Vagina (tissue), 2 donors: ENCODE data around the gene RFFL. TPM values are rescaled to one million over a fixed set of nuclear protein-coding genes. Genes with fewer than 3 reads are reported as not detected.
"Not testable (repeated sequence)": the region's sequence is repeated elsewhere in the genome, so short reads cannot be mapped to it uniquely, and the experiment has no call there.

Experiments
- DNase-seq, 2 donors: peaks; one replicate each; pipeline ENCODE4 v3.0.0-alpha.2; 2017; ENCODE audit errors: extremely low spot score in 2 of 2
- H3K27ac ChIP-seq: fragments of 200-600 bp; sonication (generic); one replicate; pipeline ENCODE4 v1.5.1; 2019
- H3K27me3 ChIP-seq: fragments of 200-600 bp; sonication (generic); one replicate; pipeline ENCODE4 v1.5.1; 2019
- H3K36me3 ChIP-seq, 2 donors: fragments of 200-600 bp; sonication (generic); one replicate each; pipeline ENCODE4 v1.5.1; 2017 to 2019
- H3K4me1 ChIP-seq: fragments of 200-600 bp; sonication (generic); one replicate; pipeline ENCODE4 v1.5.1; 2019
- H3K4me3 ChIP-seq, 2 donors: fragments of 200-600 bp; sonication (generic); 1 replicate in 1 of 2; 2 replicates in 1 of 2; pipeline ENCODE4 v1.5.1; 2016 to 2019
- H3K9me3 ChIP-seq: fragments of 200-600 bp; sonication (generic); one replicate; pipeline ENCODE4 v1.5.1; 2019
- POLR2A ChIP-seq, 2 donors: fragments of 450-650 bp; IDR thresholded peaks; one replicate each; pipeline ENCODE4 v1.6.1; 2017; ENCODE audit warnings: antibody characterized with exemption in 2 of 2, mild to moderate bottlenecking in 2 of 2, moderate library complexity in 2 of 2
- POLR2AphosphoS5 ChIP-seq, 2 donors: sonication (generic); formaldehyde crosslinking; IDR thresholded peaks; one replicate each; pipeline ENCODE4 v1.9.0; 2017; ENCODE audit warnings: antibody characterized with exemption in 2 of 2, mild to moderate bottlenecking in 2 of 2, low read depth in 1 of 2; ENCODE audit not compliant: insufficient read depth in 1 of 2
- intact Hi-C: fragments of 100-400 bp; cut with DNase I; formaldehyde crosslinking; loops from one replicate; pipeline ENCODE4 v1.15.1; 2023
- total RNA-seq: library from RNA; depleted of rRNA; stranded (reverse); fragments of >200 nt; gene quantifications from one replicate; pipeline ENCODE4 v1.2.3, GENCODE V29; 2016
- TF ChIP-seq, protein P1 (sequence below), 3 experiments: fragments of 450-650 bp in 2 of 3; fragments of 200-600 bp in 1 of 3; sonication (generic) in 1 of 3; IDR thresholded peaks; one replicate each; pipeline ENCODE4 v1.5.1; 2017 to 2019; ENCODE audit warnings: antibody characterized with exemption in 3 of 3, mild to moderate bottlenecking in 2 of 3, moderate library complexity in 2 of 3

Gene RFFL, protein sequence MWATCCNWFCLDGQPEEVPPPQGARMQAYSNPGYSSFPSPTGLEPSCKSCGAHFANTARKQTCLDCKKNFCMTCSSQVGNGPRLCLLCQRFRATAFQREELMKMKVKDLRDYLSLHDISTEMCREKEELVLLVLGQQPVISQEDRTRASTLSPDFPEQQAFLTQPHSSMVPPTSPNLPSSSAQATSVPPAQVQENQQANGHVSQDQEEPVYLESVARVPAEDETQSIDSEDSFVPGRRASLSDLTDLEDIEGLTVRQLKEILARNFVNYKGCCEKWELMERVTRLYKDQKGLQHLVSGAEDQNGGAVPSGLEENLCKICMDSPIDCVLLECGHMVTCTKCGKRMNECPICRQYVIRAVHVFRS
- 25.3 TPM for total RNA-seq

DNA sequence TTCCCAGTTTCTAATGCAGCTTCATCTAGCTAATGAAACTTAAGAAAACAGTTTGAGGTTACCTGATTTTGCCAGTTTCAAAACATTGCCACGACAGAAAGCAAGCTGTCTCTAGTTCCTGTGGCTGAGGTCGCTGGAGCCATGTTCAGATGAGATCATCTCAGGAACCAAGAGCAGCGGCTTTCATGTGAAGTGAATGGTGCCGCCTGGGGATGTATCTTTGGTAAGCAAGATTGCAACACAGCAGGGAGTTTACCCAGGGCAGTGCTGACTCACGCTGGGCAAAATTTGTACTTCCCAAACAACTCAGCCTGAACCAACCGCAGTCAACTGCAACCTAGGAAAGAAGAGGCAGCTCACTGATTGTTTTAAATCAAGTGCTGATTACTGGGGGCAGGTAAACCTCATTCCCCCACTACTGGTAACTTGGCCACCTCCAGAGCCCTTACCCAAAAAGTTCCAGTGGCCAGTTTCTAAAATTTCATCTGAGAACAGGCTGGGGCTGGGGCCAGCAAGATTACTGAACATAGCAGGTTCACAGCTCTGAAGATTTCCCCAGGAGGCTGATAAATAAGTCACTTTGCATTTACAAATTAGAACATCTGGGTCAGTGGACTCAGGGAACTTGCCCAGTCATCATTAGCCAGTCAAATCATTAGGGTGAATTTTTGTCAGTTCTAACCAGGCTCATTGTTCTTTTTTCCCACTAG, at the start of gene RFFL:
Gene RFFL (minus strand): TSS at position 194 of the 710 bp plus-strand sequence. CDS start 37,154 bp downstream, outside the sequence.
- TF ChIP-seq POLR2AphosphoS5 (IDR thresholded peaks at IDR 0.05; ENCODE audit: insufficient read depth in 1 of 2, low read depth in 1 of 2) (peak; percentile 44 to 91), POLR2A (IDR thresholded peaks at IDR 0.05) (no peak)
- TF ChIP-seq, protein P1, sequence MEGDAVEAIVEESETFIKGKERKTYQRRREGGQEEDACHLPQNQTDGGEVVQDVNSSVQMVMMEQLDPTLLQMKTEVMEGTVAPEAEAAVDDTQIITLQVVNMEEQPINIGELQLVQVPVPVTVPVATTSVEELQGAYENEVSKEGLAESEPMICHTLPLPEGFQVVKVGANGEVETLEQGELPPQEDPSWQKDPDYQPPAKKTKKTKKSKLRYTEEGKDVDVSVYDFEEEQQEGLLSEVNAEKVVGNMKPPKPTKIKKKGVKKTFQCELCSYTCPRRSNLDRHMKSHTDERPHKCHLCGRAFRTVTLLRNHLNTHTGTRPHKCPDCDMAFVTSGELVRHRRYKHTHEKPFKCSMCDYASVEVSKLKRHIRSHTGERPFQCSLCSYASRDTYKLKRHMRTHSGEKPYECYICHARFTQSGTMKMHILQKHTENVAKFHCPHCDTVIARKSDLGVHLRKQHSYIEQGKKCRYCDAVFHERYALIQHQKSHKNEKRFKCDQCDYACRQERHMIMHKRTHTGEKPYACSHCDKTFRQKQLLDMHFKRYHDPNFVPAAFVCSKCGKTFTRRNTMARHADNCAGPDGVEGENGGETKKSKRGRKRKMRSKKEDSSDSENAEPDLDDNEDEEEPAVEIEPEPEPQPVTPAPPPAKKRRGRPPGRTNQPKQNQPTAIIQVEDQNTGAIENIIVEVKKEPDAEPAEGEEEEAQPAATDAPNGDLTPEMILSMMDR (IDR thresholded peaks at IDR 0.05), result peak in 1 of 3 experiments; percentile 16
- Histone ChIP-seq H3K36me3 (no peaks in the 10 kb centered on the region), H3K27ac (peak within 1 kb of the TSS; percentile 88), H3K27me3 (no peaks in the 10 kb centered on the region), H3K9me3 (no peaks in the 10 kb centered on the region), H3K4me3 (peak within 1 kb of the TSS; percentile 17 to 27), H3K4me1 (peaks cover 25% of the 10 kb centered on the region)
- intact Hi-C loops, result no loop called here
- peak; percentile 97 to 98 for DNase-seq

DNA sequence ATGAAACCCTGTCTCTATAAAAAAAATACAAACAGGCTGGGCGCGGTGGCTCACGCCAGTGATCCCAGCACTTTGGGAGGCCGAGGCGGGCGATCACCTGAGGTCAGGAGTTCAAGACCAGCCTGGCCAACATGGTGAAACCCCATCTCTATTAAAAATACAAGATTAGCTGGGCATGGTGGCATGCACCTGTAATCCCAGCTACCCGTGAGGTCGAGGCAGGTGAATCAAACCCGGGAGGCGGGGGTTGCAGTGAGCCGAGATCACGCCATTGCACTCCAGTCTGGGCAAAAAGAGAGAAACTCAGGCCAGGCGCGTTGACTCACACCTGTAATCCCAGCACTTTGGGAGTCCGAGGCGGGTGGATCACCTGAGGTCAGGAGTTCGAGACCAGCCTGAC, 47.3 kb upstream of the RFFL start:
- H3K4me3 ChIP-seq, H3K27ac ChIP-seq, DNase-seq, H3K9me3 ChIP-seq, H3K4me1 ChIP-seq, H3K36me3 ChIP-seq, H3K27me3 ChIP-seq: not testable (repeated sequence)
- intact Hi-C loops, result loop anchor here (10.0 kb wide), 1 partner anchor 566 kb away; no protein-coding TSS in a partner anchor

DNA sequence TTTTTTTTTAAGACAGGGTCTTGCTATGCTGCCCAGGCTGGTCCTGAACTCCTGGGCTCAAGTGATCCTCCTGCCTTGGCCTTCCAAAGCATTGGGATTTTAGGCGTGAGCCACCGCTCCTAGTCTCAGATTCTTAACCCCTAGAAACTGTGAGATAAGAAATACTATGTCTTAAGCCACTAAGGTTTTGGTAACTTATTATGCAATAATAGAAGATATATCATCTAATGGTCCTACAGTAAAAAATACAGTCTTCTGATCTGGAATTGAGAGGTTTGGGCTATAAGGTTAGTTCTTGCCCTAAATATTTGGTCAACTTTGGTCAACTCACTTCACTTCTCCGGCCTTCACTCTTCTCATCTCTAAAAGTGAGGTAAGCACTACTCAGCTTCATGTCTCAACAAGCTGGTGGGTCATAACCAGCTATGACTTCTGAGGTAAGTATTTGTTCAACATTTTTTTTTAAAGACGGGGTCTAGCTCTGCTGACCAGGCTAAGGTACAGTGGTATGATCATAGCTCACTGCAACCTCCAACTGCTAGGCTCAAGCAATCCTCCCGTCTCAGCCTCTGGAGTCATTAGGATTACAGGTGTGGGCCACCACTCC, 41.4 kb upstream of the RFFL start:
- no peaks in the 10 kb centered on the region for H3K27me3 ChIP-seq
- no peak overlapping the region for H3K27ac ChIP-seq
- H3K4me3 ChIP-seq, result no peak overlapping the region
- no peaks in the 10 kb centered on the region for H3K9me3 ChIP-seq
- no peak for TF ChIP-seq POLR2AphosphoS5 (IDR thresholded peaks at IDR 0.05; ENCODE audit: insufficient read depth in 1 of 2, low read depth in 1 of 2)
- TF ChIP-seq POLR2A (IDR thresholded peaks at IDR 0.05), result no peak
- TF ChIP-seq, protein P1 (IDR thresholded peaks at IDR 0.05), result no peak
- peaks cover 0 to 33% of the 10 kb centered on the region in 2 donors for H3K36me3 ChIP-seq
- intact Hi-C loops, result no loop called here
- DNase-seq, result no peak
- H3K4me1 ChIP-seq, result no peaks in the 10 kb centered on the region

DNA sequence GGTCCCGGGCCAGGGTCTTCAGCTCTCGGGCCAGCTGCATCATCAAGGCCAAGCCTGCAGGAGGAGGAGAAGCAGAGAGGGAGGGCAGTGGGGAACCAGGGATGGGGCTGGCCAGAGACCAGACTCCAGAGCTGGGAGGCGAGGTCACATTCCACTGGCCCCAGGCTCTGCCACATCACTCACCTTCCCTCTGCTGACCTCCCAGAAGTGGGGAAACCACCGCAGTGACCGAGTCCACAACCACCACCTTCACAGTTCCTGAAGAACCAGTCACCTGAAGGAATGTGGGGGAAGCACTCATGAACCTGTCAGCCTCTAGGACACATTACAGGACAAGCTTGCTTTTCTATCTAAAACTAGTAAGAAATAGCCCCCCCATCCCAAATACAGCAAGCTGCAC, 39.8 kb upstream of the RFFL start:
- peaks cover 0 to 33% of the 10 kb centered on the region in 2 donors for H3K36me3 ChIP-seq
- H3K9me3 ChIP-seq, result no peaks in the 10 kb centered on the region
- H3K27me3 ChIP-seq, result no peaks in the 10 kb centered on the region
- intact Hi-C loops, result no loop called here
- TF ChIP-seq POLR2A (IDR thresholded peaks at IDR 0.05) (no peak), POLR2AphosphoS5 (IDR thresholded peaks at IDR 0.05; ENCODE audit: insufficient read depth in 1 of 2, low read depth in 1 of 2) (no peak)
- TF ChIP-seq, protein P1 (IDR thresholded peaks at IDR 0.05), result no peak
- no peak overlapping the region for H3K27ac ChIP-seq
- H3K4me3 ChIP-seq, result no peak overlapping the region
- no peaks in the 10 kb centered on the region for H3K4me1 ChIP-seq
- no peak for DNase-seq

DNA sequence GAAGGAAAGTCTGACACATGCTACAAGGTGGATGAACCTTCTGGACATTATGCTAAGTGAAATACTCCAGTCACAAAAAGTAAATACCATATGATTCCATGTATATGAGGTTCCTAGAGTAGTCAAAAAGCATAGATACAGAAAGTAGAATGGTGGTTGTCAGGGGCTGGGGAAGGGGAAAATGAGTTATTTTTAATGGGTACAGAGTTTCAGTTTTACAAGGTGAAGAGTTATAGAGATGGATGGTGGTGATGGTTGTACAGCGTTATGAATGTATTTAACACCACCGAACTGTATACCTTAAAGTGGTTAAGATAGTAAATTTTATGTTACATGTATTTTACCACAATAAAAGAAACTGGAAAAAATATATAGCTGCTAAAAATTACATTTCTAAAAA, 38.2 kb upstream of the RFFL start:
- Histone ChIP-seq H3K9me3 (no peaks in the 10 kb centered on the region), H3K4me1 (no peaks in the 10 kb centered on the region), H3K36me3 (peaks cover 0 to 33% of the 10 kb centered on the region in 2 donors), H3K27me3 (no peaks in the 10 kb centered on the region), H3K27ac (no peak overlapping the region), H3K4me3 (no peak overlapping the region)
- TF ChIP-seq POLR2AphosphoS5 (IDR thresholded peaks at IDR 0.05; ENCODE audit: insufficient read depth in 1 of 2, low read depth in 1 of 2) (no peak), POLR2A (IDR thresholded peaks at IDR 0.05) (no peak)
- TF ChIP-seq, protein P1 (IDR thresholded peaks at IDR 0.05), result no peak
- DNase-seq, result no peak
- intact Hi-C loops, result no loop called here
